ENCODE data around the gene TST.

GRCh38 chr22:37001826-37002225 lies 17.4 kb downstream of the TST start:
- TF ChIP-seq, protein P1, sequence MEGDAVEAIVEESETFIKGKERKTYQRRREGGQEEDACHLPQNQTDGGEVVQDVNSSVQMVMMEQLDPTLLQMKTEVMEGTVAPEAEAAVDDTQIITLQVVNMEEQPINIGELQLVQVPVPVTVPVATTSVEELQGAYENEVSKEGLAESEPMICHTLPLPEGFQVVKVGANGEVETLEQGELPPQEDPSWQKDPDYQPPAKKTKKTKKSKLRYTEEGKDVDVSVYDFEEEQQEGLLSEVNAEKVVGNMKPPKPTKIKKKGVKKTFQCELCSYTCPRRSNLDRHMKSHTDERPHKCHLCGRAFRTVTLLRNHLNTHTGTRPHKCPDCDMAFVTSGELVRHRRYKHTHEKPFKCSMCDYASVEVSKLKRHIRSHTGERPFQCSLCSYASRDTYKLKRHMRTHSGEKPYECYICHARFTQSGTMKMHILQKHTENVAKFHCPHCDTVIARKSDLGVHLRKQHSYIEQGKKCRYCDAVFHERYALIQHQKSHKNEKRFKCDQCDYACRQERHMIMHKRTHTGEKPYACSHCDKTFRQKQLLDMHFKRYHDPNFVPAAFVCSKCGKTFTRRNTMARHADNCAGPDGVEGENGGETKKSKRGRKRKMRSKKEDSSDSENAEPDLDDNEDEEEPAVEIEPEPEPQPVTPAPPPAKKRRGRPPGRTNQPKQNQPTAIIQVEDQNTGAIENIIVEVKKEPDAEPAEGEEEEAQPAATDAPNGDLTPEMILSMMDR (IDR thresholded peaks at IDR 0.05), result no peak
- TF ChIP-seq POLR2A (IDR thresholded peaks at IDR 0.05) (no peak), EP300 (IDR thresholded peaks at IDR 0.05) (no peak)

Measured in tibial nerve (tissue), 4 donors.